ENCODE data around the gene CEP128.

DNA sequence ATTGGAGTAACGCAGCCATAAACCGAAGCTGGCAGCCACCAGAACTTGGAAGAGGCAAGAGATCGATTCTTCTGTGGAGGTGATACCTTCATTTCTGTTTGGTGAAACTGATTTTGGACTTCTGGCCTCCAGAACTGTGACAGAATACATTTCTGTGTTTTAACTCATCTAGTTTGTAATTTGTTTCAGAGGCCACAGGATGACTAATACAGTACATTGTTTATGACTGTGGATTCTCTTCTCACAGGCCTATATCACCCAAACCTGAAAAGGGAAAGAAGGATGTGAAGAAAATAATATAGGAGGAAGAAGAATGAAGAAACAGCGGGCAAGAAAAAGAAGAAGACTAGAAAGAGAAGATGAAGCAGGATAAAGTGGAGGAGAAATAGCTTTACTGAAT, 466.5 kb downstream of the CEP128 start:
- TF ChIP-seq, protein P1, sequence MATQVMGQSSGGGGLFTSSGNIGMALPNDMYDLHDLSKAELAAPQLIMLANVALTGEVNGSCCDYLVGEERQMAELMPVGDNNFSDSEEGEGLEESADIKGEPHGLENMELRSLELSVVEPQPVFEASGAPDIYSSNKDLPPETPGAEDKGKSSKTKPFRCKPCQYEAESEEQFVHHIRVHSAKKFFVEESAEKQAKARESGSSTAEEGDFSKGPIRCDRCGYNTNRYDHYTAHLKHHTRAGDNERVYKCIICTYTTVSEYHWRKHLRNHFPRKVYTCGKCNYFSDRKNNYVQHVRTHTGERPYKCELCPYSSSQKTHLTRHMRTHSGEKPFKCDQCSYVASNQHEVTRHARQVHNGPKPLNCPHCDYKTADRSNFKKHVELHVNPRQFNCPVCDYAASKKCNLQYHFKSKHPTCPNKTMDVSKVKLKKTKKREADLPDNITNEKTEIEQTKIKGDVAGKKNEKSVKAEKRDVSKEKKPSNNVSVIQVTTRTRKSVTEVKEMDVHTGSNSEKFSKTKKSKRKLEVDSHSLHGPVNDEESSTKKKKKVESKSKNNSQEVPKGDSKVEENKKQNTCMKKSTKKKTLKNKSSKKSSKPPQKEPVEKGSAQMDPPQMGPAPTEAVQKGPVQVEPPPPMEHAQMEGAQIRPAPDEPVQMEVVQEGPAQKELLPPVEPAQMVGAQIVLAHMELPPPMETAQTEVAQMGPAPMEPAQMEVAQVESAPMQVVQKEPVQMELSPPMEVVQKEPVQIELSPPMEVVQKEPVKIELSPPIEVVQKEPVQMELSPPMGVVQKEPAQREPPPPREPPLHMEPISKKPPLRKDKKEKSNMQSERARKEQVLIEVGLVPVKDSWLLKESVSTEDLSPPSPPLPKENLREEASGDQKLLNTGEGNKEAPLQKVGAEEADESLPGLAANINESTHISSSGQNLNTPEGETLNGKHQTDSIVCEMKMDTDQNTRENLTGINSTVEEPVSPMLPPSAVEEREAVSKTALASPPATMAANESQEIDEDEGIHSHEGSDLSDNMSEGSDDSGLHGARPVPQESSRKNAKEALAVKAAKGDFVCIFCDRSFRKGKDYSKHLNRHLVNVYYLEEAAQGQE (IDR thresholded peaks at IDR 0.05; ENCODE audit: unreplicated experiment): no peak
- no peak for TF ChIP-seq CREB1 (CRISPR knock-in tag; IDR thresholded peaks at IDR 0.05; ENCODE audit: low read depth)
- TF ChIP-seq, protein P2, sequence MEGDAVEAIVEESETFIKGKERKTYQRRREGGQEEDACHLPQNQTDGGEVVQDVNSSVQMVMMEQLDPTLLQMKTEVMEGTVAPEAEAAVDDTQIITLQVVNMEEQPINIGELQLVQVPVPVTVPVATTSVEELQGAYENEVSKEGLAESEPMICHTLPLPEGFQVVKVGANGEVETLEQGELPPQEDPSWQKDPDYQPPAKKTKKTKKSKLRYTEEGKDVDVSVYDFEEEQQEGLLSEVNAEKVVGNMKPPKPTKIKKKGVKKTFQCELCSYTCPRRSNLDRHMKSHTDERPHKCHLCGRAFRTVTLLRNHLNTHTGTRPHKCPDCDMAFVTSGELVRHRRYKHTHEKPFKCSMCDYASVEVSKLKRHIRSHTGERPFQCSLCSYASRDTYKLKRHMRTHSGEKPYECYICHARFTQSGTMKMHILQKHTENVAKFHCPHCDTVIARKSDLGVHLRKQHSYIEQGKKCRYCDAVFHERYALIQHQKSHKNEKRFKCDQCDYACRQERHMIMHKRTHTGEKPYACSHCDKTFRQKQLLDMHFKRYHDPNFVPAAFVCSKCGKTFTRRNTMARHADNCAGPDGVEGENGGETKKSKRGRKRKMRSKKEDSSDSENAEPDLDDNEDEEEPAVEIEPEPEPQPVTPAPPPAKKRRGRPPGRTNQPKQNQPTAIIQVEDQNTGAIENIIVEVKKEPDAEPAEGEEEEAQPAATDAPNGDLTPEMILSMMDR (conservative IDR thresholded peaks at IDR 0.05; ENCODE audit: low read depth in 2 of 2): no peak
